K562 (cell line): ENCODE measurements around the gene ADAMTS6. TPM values are rescaled to one million over a fixed set of nuclear protein-coding genes. Genes with fewer than 3 reads are reported as not detected.

Experiments used
- ATAC-seq: fragments of 200-7000 bp; cut with Tn5 transposase; 3 replicates; pipeline ENCODE4 v1.9.1; 2020; ENCODE audit warnings: moderate library complexity
- BruUV-seq: library from RNA; stranded (reverse); fragments of 400-500 nt; replicated peaks from 2 replicates; lab custom pipeline; 2021; lab: Mats Ljungman, UMichigan
- CTCF ChIA-PET: fragments of 300-600 bp; formaldehyde crosslinking; extraction: SDS; loops from one replicate; lab custom pipeline; 2021; ENCODE audit warnings: low intra/inter-chr PET ratio; lab: Yijun Ruan, JAX
- POLR2A ChIA-PET: fragments of 300-600, 350-650 bp; sonication (Branson Sonifier 250); formaldehyde crosslinking; extraction: SDS; loops from one replicate; lab custom pipeline; 2021; ENCODE audit warnings: antibody characterized with exemption, inconsistent platforms; lab: Yijun Ruan, JAX
- DNase-seq, 4 experiments: peaks; one replicate each; pipeline versions ENCODE4 v3.0.0 to v3.0.0-alpha.2; 2011 to 2018; ENCODE audit warnings: low spot score in 3 of 4, mixed read lengths in 3 of 4; ENCODE audit errors: extremely low read depth in 1 of 4
- FAIRE-seq: peaks from 2 replicates; lab custom pipeline; 2011; peaks lifted over from hg19 to GRCh38; lab: Jason Lieb, UNC
- H2AFZ ChIP-seq: 2 replicates; pipeline ENCODE4 v1.6.0; 2011; ENCODE audit warnings: low read depth, low read length, control low read depth, inconsistent platforms
- H3K27ac ChIP-seq: fragments of 200-600 bp; 3 replicates; pipeline ENCODE4 v1.8.0; 2011; ENCODE audit warnings: low read depth, mild to moderate bottlenecking, control low read depth, inconsistent platforms, low read length, moderate library complexity, mixed read lengths; ENCODE audit errors: extremely low read depth
- H3K27me3 ChIP-seq, 2 experiments: fragments of 300-600 bp in 1 of 2; 2 replicates in 1 of 2; 3 replicates in 1 of 2; pipeline versions ENCODE4 v1.6.0 to v1.8.0; 2011; ENCODE audit warnings: inconsistent platforms in 2 of 2, low read length in 2 of 2, mild to moderate bottlenecking in 1 of 2, mixed read lengths in 1 of 2, moderate library complexity in 1 of 2; ENCODE audit not compliant: control insufficient read depth in 2 of 2, insufficient read depth in 2 of 2
- H3K36me3 ChIP-seq: fragments of 300-600 bp; 3 replicates; pipeline ENCODE4 v1.8.0; 2011; ENCODE audit warnings: mild to moderate bottlenecking, low read length, inconsistent platforms; ENCODE audit not compliant: control insufficient read depth, insufficient read depth
- H3K4me1 ChIP-seq, 2 experiments: fragments of 200-600 bp in 1 of 2; replicated peaks in 1 of 2; 2 replicates in 1 of 2; 3 replicates in 1 of 2; pipeline versions ENCODE4 v1.5.1 to v1.8.0; 2011; ENCODE audit warnings: inconsistent platforms in 2 of 2, low read length in 2 of 2, mild to moderate bottlenecking in 1 of 2, mixed read lengths in 1 of 2, moderate library complexity in 1 of 2; ENCODE audit not compliant: control insufficient read depth in 2 of 2, insufficient read depth in 2 of 2
- H3K4me2 ChIP-seq: 2 replicates; pipeline ENCODE4 v1.6.1; 2011; ENCODE audit warnings: low read length, control low read depth, inconsistent platforms, mixed read lengths; ENCODE audit not compliant: insufficient read depth
- H3K4me3 ChIP-seq: fragments of 200-600 bp; sonication (generic), shearing (Covaris generic); 2 replicates; pipeline ENCODE4 v1.5.1; 2016; ENCODE audit warnings: control low read depth, inconsistent platforms
- H3K79me2 ChIP-seq: fragments of 200-600 bp; 3 replicates; pipeline ENCODE4 v1.8.0; 2011; ENCODE audit warnings: low read length, inconsistent platforms; ENCODE audit not compliant: control insufficient read depth, insufficient read depth
- H3K9ac ChIP-seq, 2 experiments: 2 replicates each; pipeline versions ENCODE4 v1.6.0 to v1.6.1; 2011; ENCODE audit warnings: low read depth in 2 of 2, low read length in 2 of 2, control low read depth in 1 of 2, inconsistent platforms in 1 of 2, mild to moderate bottlenecking in 1 of 2, mixed read lengths in 1 of 2; ENCODE audit not compliant: insufficient read depth in 1 of 2
- H3K9me1 ChIP-seq: one replicate; pipeline ENCODE4 v1.6.0; 2011; ENCODE audit warnings: inconsistent platforms, mild to moderate bottlenecking, low read length, moderate library complexity; ENCODE audit not compliant: control insufficient read depth, insufficient read depth
- H3K9me3 ChIP-seq: replicated peaks from 2 replicates; pipeline ENCODE4 v1.5.1; 2011; ENCODE audit warnings: low read depth, low read length, inconsistent platforms; ENCODE audit not compliant: control insufficient read depth, insufficient read depth
- H4K20me1 ChIP-seq: replicated peaks from 2 replicates; pipeline ENCODE4 v1.6.1; 2011; ENCODE audit warnings: low read length, inconsistent platforms, mixed read lengths; ENCODE audit not compliant: control insufficient read depth, insufficient read depth
- BRD9 ChIP-seq: fragments of 450-650 bp; IDR thresholded peaks from 2 replicates; pipeline ENCODE4 v1.6.1; 2018; ENCODE audit warnings: low read depth; ENCODE audit not compliant: partially characterized antibody
- C11orf30 ChIP-seq: fragments of 450-650 bp; IDR thresholded peaks from 2 replicates; pipeline ENCODE4 v1.6.1; 2016; ENCODE audit warnings: low read depth, mild to moderate bottlenecking
- DDX20 ChIP-seq: fragments of 450-650 bp; IDR thresholded peaks from 2 replicates; pipeline ENCODE4 v1.6.1; 2016; ENCODE audit warnings: missing genetic modification characterization, low read depth, mild to moderate bottlenecking, missing compliant biosample characterization, moderate library complexity
- EHMT2 ChIP-seq: fragments of 450-650 bp; IDR thresholded peaks from 2 replicates; pipeline ENCODE4 v1.6.1; 2018; ENCODE audit warnings: antibody characterized with exemption
- ERF ChIP-seq: fragments of 450-650 bp; formaldehyde crosslinking; IDR thresholded peaks from 2 replicates; pipeline ENCODE4 v1.4.0; 2020; ENCODE audit warnings: mild to moderate bottlenecking, mixed read lengths
- HDGF ChIP-seq: fragments of 450-650 bp; IDR thresholded peaks from 2 replicates; pipeline ENCODE4 v1.6.1; 2016
- KDM5B ChIP-seq: fragments of 200-600 bp; sonication (generic); IDR thresholded peaks from 2 replicates; pipeline ENCODE4 v1.6.1; 2012; ENCODE audit warnings: low read depth, mild to moderate bottlenecking, moderate library complexity, low read length, control low read depth, inconsistent platforms; ENCODE audit not compliant: insufficient replicate concordance
- MBD1 ChIP-seq: fragments of 250-450 bp; sonication (Bioruptor Pico); IDR thresholded peaks from 2 replicates; pipeline ENCODE4 v1.8.0; 2022; ENCODE audit warnings: inconsistent platforms
- MTA1 ChIP-seq: fragments of 450-650 bp; IDR thresholded peaks from 2 replicates; pipeline ENCODE4 v1.6.1; 2017; ENCODE audit warnings: borderline replicate concordance
- PRPF4 ChIP-seq: fragments of 200-400 bp; formaldehyde crosslinking; IDR thresholded peaks from one replicate; pipeline ENCODE4 v1.6.1; 2017; ENCODE audit warnings: low read length, low read depth, mild to moderate bottlenecking; ENCODE audit not compliant: insufficient read depth, poor library complexity, severe bottlenecking
- RFX1 ChIP-seq: fragments of 450-650 bp; IDR thresholded peaks from 2 replicates; pipeline ENCODE4 v1.6.1; 2016; ENCODE audit warnings: mild to moderate bottlenecking, moderate library complexity
- SIX5 ChIP-seq, 2 experiments: IDR thresholded peaks; 2 replicates each; pipeline ENCODE4 v1.6.1; 2011; ENCODE audit warnings: low read length in 2 of 2, borderline replicate concordance in 1 of 2, low read depth in 1 of 2, mild to moderate bottlenecking in 1 of 2, moderate library complexity in 1 of 2; ENCODE audit not compliant: insufficient read depth in 1 of 2
- SREBF2 ChIP-seq: sonication (generic); formaldehyde crosslinking; IDR thresholded peaks from 2 replicates; pipeline ENCODE4 v1.4.0; 2020; ENCODE audit warnings: mild to moderate bottlenecking, missing genetic modification reagents
- TCF7L2 ChIP-seq: fragments of 150-350 bp; IDR thresholded peaks from 2 replicates; pipeline ENCODE4 v1.6.1; 2016; ENCODE audit warnings: low read depth, mild to moderate bottlenecking, low read length, moderate library complexity
- ZBTB49 ChIP-seq: sonication (generic); formaldehyde crosslinking; IDR thresholded peaks from 2 replicates; pipeline ENCODE4 v1.8.0; 2022; ENCODE audit warnings: missing genetic modification reagents, mild to moderate bottlenecking, borderline replicate concordance
- ZKSCAN1 ChIP-seq: fragments of 150-350 bp; IDR thresholded peaks from 2 replicates; pipeline ENCODE4 v1.6.1; 2016; ENCODE audit warnings: low read depth, low read length
- WGBS: fragments of 100-300 bp; shearing (Covaris generic); methylation state at CpG from one replicate; pipeline ENCODE4 v1.1.6; 2016; ENCODE audit warnings: low coverage, mixed read lengths; ENCODE audit not compliant: insufficient coverage; ENCODE audit errors: missing lambda C conversion rate; 5-methylcytosine and 5-hydroxymethylcytosine counted together
- in situ Hi-C: fragments of 300-500 bp; cut with MboI; formaldehyde crosslinking; loops from 4 replicates; pipeline ENCODE4 v1.15.0; 2018; ENCODE audit warnings: inconsistent platforms, mixed read lengths
- intact Hi-C: fragments of 100-400 bp; cut with micrococcal nuclease; formaldehyde crosslinking; loops from 2 replicates; pipeline ENCODE4 v1.14.2; 2022
- polyA plus RNA-seq, 8 experiments: library from polyadenylated mRNA; depleted of rRNA in 4 of 8; stranded (reverse) in 5 of 8; unstranded in 3 of 8; fragments of >200 nt; fragmentation: Nextera tagmentation in 2 of 8; fragmentation: Illumina TruSeq in 1 of 8; extraction: Ambion mirVana in 2 of 8; extraction: Trizol in 1 of 8; gene quantifications; 2 replicates each; pipeline versions ENCODE4 v1.2.1 to v1.2.3, GENCODE V29; 2011 to 2014; ENCODE audit warnings: inconsistent platforms in 1 of 8, missing spikeins in 1 of 8
- total RNA-seq, 7 experiments: library from RNA; depleted of rRNA in 6 of 7; stranded (reverse); fragments of >200 nt in 6 of 7; fragmentation: Illumina TruSeq in 2 of 7; extraction: Trizol in 2 of 7; gene quantifications; 2 replicates each; pipeline versions ENCODE4 v1.2.1 to v1.2.3, GENCODE V29; 2011 to 2021; ENCODE audit warnings: low replicate concordance in 1 of 7
- TF ChIP-seq, protein P1 (sequence below): fragments of 450-650 bp; IDR thresholded peaks from 2 replicates; pipeline ENCODE4 v1.7.1; 2018; ENCODE audit warnings: mild to moderate bottlenecking, low read depth; ENCODE audit not compliant: partially characterized antibody

Gene ADAMTS6
- total and polyA plus RNA-seq, 9 of the 15 experiments (the other 6 are each of a cell fraction or from before 2014, with no cell fraction given) = 0.57 to 5.3 (median 1.5) TPM

- no peak overlapping the region for H3K4me2 ChIP-seq
- H3K9me1 ChIP-seq = no peaks in the 10 kb centered on the region
- no TSS peak for BruUV-seq
- ATAC-seq = no peak
- H3K27me3 ChIP-seq = no peaks in the 10 kb centered on the region
- no peaks in the 10 kb centered on the region for H3K79me2 ChIP-seq
- no peaks in the 10 kb centered on the region for H3K36me3 ChIP-seq
- DNase-seq = no peak
- 91% methylated on average over 2 of the region's 2 CpGs for WGBS
- H3K4me3 ChIP-seq = no peak overlapping the region
- intact Hi-C loops (no loop called here), in situ Hi-C loops (no loop called here)
- TF ChIP-seq RFX1 (no peak), ERF (no peak), KDM5B (no peak), C11orf30 (no peak), MTA1 (no peak), ZBTB49 (CRISPR knock-in tag) (no peak), SREBF2 (CRISPR knock-in tag) (no peak), PRPF4 (no peak), DDX20 (tag) (no peak), TCF7L2 (no peak), HDGF (no peak), MBD1 (no peak), ZKSCAN1 (no peak), EHMT2 (no peak), SIX5 (IDR thresholded peaks at IDR 0.05; ENCODE audit: borderline replicate concordance in 1 of 2, insufficient read depth in 1 of 2, low read depth in 1 of 2, low read length in 2 of 2) (no peak), BRD9 (no peak)
- TF ChIP-seq, protein P1, sequence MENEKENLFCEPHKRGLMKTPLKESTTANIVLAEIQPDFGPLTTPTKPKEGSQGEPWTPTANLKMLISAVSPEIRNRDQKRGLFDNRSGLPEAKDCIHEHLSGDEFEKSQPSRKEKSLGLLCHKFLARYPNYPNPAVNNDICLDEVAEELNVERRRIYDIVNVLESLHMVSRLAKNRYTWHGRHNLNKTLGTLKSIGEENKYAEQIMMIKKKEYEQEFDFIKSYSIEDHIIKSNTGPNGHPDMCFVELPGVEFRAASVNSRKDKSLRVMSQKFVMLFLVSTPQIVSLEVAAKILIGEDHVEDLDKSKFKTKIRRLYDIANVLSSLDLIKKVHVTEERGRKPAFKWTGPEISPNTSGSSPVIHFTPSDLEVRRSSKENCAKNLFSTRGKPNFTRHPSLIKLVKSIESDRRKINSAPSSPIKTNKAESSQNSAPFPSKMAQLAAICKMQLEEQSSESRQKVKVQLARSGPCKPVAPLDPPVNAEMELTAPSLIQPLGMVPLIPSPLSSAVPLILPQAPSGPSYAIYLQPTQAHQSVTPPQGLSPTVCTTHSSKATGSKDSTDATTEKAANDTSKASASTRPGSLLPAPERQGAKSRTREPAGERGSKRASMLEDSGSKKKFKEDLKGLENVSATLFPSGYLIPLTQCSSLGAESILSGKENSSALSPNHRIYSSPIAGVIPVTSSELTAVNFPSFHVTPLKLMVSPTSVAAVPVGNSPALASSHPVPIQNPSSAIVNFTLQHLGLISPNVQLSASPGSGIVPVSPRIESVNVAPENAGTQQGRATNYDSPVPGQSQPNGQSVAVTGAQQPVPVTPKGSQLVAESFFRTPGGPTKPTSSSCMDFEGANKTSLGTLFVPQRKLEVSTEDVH = no peak
- POLR2A ChIA-PET = interaction anchor here (0.8 to 1.0 kb wide), 2 partner anchors 9 to 54 kb away, joined by 3 read pairs; partner anchors contain the start of genes CENPK and PPWD1
- no peaks in the 10 kb centered on the region for H4K20me1 ChIP-seq
- H3K27ac ChIP-seq = no peak overlapping the region
- CTCF ChIA-PET = no interaction called here
- no peak overlapping the region for H3K9ac ChIP-seq
- no peaks in the 10 kb centered on the region for H3K9me3 ChIP-seq
- H3K4me1 ChIP-seq = no peaks in the 10 kb centered on the region
- FAIRE-seq = no peak
- no peak overlapping the region for H2AFZ ChIP-seq
Observed at GRCh38 chr5:65508978-65509377, 27.3 kb upstream of the ADAMTS6 start.
